Measurements from ENCODE around the gene CLMP.
"Not testable (repeated sequence)": the region's sequence is repeated elsewhere in the genome, so short reads cannot be mapped to it uniquely, and the experiment has no call there.

The CLMP gene

GRCh38 chr11:123158033-123159003 is 36.7 kb downstream of the CLMP start:
- CTCF ChIA-PET = no interaction called here
- POLR2A ChIA-PET (ENCODE audit: low non-redundant PET) = no interaction called here
- peak; percentile 25 for DNase-seq (ENCODE audit: low spot score)
- H3K27ac ChIP-seq = peak overlapping the region; percentile 21; the same call in 1 of the 2 replicates
- TF ChIP-seq CTCF (conservative IDR thresholded peaks at IDR 0.05; ENCODE audit: low read depth) = no peak

GRCh38 chr11:123152951-123153350 is 42.1 kb downstream of the CLMP start:
- H3K27ac ChIP-seq = no peak overlapping the region
- DNase-seq (ENCODE audit: low spot score) = no peak
- no peak for TF ChIP-seq CTCF (conservative IDR thresholded peaks at IDR 0.05; ENCODE audit: low read depth)
- ChIA-PET CTCF (interaction anchor here (0.6 kb wide), 1 partner anchor 335 kb away, joined by 3 read pairs; no protein-coding TSS in a partner anchor), POLR2A (ENCODE audit: low non-redundant PET) (no interaction called here)

- H3K27ac ChIP-seq; DNase-seq (ENCODE audit: low spot score); POLR2A ChIA-PET (ENCODE audit: low non-redundant PET): not testable (repeated sequence)
- CTCF ChIA-PET = interaction anchor here (0.5 to 0.7 kb wide), 3 partner anchors 27 to 579 kb away, joined by 3 to 4 read pairs (median 3); no protein-coding TSS in a partner anchor
Measured at GRCh38 chr11:123152346-123152745, 42.7 kb downstream of the CLMP start.

- POLR2A ChIA-PET (ENCODE audit: low non-redundant PET) = no interaction called here
- CTCF ChIA-PET = interaction anchor here (0.5 to 1.4 kb wide), 3 partner anchors 11 to 578 kb away, joined by 3 to 4 read pairs (median 4); no protein-coding TSS in a partner anchor
- no peak for TF ChIP-seq CTCF (conservative IDR thresholded peaks at IDR 0.05; ENCODE audit: low read depth)
- no peak overlapping the region for H3K27ac ChIP-seq
- no peak for DNase-seq (ENCODE audit: low spot score)
Measured at GRCh38 chr11:123151796-123152195, 43.3 kb downstream of the CLMP start.

GRCh38 chr11:123151366-123151765 is 43.7 kb downstream of the CLMP start:
- ChIA-PET POLR2A (ENCODE audit: low non-redundant PET) (no interaction called here), CTCF (interaction anchor here (0.7 to 1.4 kb wide), 2 partner anchors 11 to 28 kb away, joined by 4 read pairs; no protein-coding TSS in a partner anchor)
- no peak overlapping the region for H3K27ac ChIP-seq
- no peak for DNase-seq (ENCODE audit: low spot score)
- no peak for TF ChIP-seq CTCF (conservative IDR thresholded peaks at IDR 0.05; ENCODE audit: low read depth)

GRCh38 chr11:123150882-123151281 is 44.2 kb downstream of the CLMP start:
- POLR2A ChIA-PET (ENCODE audit: low non-redundant PET) = no interaction called here
- TF ChIP-seq CTCF (conservative IDR thresholded peaks at IDR 0.05; ENCODE audit: low read depth) = no peak
- no peak overlapping the region for H3K27ac ChIP-seq
- DNase-seq (ENCODE audit: low spot score) = no peak
- CTCF ChIA-PET = interaction anchor here (1.4 kb wide), 1 partner anchor 11 kb away, joined by 4 read pairs; no protein-coding TSS in a partner anchor

- ChIA-PET POLR2A (ENCODE audit: low non-redundant PET) (no interaction called here), CTCF (no interaction called here)
- no peak for TF ChIP-seq CTCF (conservative IDR thresholded peaks at IDR 0.05; ENCODE audit: low read depth)
- no peak overlapping the region for H3K27ac ChIP-seq
- no peak for DNase-seq (ENCODE audit: low spot score)
Measured at GRCh38 chr11:123148965-123149364, 46.1 kb downstream of the CLMP start.

All from RWPE1 (cell line).